ENCODE results near the gene C10orf53. TPM values are rescaled to one million over a fixed set of nuclear protein-coding genes. Genes with fewer than 3 reads are reported as not detected.

Gene C10orf53
- total RNA-seq, 1 donor from 2014 or later: not detected

DNA sequence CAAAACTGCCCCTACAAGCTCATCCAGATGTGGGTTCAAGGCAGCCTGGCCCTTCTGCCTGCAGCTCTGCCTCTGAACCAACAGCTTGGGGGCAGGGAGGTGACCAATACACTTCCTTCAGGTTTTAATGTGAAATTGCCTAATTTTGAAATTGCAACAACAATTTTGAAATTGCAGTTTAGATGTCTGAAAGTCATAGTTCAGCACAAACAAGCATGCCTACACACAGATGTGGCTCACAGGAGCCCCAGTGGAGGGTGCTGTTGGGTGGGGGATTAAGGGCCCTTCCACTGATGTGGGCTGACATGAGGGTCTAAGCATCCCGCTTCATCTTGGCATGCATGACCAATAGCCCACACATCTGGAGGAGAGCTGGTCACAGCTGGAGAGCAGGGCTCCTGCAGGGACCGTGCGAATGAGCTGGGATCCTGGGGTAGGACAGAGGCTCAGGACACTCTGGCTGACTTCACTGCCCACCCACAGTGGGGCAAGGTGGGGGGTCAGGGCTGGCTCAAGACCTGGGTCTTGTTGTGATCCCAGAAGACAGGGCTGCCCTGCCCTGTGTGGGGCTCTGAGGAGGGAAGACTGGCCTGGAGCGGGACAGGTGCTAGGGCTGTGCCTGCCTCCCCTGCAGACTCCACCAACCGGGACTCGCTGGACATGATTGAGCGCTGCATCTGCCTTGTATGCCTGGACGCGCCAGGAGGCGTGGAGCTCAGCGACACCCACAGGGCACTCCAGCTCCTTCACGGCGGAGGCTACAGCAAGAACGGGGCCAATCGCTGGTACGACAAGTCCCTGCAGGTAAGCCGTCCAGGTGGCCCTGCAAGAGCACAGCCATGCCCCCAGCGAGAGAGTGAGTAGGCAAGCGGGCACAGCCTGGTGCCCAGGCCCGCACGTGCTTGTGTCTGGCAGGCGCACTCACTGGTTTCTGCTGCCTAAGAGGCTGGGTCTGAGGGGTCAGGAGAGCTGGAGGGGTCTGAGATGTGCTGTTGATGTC lies 33.3 kb upstream of the C10orf53 start:
- H3K36me3 ChIP-seq (ENCODE audit: control insufficient read depth in 3 of 3, insufficient read depth in 3 of 3, low read length in 3 of 3): no peaks in the 10 kb centered on the region
- peaks cover 30 to 55% (median 43%) of the 10 kb centered on the region in 3 donors for H3K27me3 ChIP-seq (ENCODE audit: control insufficient read depth in 3 of 3, insufficient read depth in 3 of 3, low read length in 3 of 3)
- H3K9ac ChIP-seq (ENCODE audit: low read depth in 1 of 3, low read length in 3 of 3): no peak overlapping the region
- H3K27ac ChIP-seq (ENCODE audit: low read depth, low read length): no peak overlapping the region
- no peaks in the 10 kb centered on the region for H3K9me3 ChIP-seq (ENCODE audit: control insufficient read depth in 3 of 3, low read length in 3 of 3)
- no peaks in the 10 kb centered on the region for H3K4me1 ChIP-seq (ENCODE audit: control insufficient read depth in 3 of 3, insufficient read depth in 3 of 3, low read length in 3 of 3)
- H3K4me3 ChIP-seq (ENCODE audit: low read length in 3 of 3): no peak overlapping the region

- Histone ChIP-seq H3K4me3 (ENCODE audit: low read length in 3 of 3) (no peak overlapping the region), H3K9me3 (ENCODE audit: control insufficient read depth in 3 of 3, low read length in 3 of 3) (no peaks in the 10 kb centered on the region), H3K27ac (ENCODE audit: low read depth, low read length) (no peak overlapping the region), H3K4me1 (ENCODE audit: control insufficient read depth in 3 of 3, insufficient read depth in 3 of 3, low read length in 3 of 3) (no peaks in the 10 kb centered on the region), H3K27me3 (ENCODE audit: control insufficient read depth in 3 of 3, insufficient read depth in 3 of 3, low read length in 3 of 3) (peaks cover 26 to 48% (median 39%) of the 10 kb centered on the region in 3 donors), H3K36me3 (ENCODE audit: control insufficient read depth in 3 of 3, insufficient read depth in 3 of 3, low read length in 3 of 3) (no peaks in the 10 kb centered on the region), H3K9ac (ENCODE audit: low read depth in 1 of 3, low read length in 3 of 3) (no peak overlapping the region)
These were observed 31.9 kb upstream of the C10orf53 start for GRCh38 chr10:49647554-49647953.

DNA sequence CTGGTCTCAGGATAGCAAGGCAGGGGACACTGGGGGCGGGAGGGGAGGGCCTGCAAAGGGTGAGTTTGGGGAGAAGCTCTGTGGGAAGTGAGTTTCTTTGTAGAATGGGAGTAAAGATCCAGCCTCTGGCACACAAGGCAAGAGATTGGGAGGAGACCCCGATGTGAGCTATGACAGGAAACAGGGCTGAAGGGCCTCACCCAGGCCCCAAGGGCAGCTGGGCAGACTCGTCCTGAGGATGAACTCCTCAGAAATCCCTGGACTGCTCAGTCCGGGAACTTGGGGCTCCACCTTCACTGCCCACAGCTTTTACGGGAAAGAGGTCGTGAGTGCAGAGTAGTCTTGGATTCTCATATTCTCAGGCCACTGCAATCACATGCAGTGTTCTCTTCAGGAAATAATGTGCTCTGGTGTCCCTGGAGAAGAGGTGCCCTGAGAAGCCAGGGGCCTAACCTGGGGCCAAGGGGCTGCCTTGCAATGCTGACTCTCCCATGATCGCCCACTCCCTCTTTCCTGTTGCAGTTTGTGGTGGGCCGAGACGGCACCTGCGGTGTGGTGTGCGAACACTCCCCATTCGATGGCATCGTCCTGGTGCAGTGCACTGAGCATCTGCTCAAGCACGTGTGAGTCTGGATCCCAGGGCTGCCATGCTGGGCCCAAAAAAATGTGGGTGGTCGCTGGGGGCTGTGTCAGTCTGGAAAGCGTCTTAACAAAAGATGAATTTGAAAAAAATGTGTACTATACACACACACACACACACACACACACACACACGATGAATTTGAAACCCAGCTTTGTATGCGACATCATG lies 31.3 kb upstream of the C10orf53 start:
- peaks cover 20 to 44% (median 32%) of the 10 kb centered on the region in 3 donors for H3K27me3 ChIP-seq (ENCODE audit: control insufficient read depth in 3 of 3, insufficient read depth in 3 of 3, low read length in 3 of 3)

DNA sequence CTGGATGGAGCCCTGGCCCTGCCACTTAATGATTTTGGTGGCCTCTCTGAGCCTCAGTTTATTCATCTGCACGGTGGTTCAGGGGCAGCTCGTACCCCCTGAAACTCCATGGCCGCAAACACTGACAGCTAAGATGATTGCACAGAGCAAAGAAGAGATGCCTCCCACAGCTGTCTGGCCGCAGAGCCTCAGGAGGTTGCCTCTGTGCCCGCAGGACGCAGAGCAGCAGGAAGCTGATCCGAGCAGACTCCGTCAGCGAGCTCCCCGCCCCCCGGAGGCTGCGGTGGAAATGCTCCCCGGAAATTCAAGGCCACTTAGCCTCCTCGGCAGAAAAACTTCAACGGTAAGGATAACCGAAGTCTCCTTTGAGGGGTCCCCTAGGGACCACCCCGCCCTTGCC lies 30.2 kb upstream of the C10orf53 start:
- Histone ChIP-seq H3K4me3 (ENCODE audit: low read length in 3 of 3) (no peak overlapping the region), H3K27me3 (ENCODE audit: control insufficient read depth in 3 of 3, insufficient read depth in 3 of 3, low read length in 3 of 3) (peaks cover 15 to 34% (median 31%) of the 10 kb centered on the region in 3 donors), H3K36me3 (ENCODE audit: control insufficient read depth in 3 of 3, insufficient read depth in 3 of 3, low read length in 3 of 3) (no peaks in the 10 kb centered on the region), H3K27ac (ENCODE audit: low read depth, low read length) (no peak overlapping the region), H3K9ac (ENCODE audit: low read depth in 1 of 3, low read length in 3 of 3) (no peak overlapping the region), H3K9me3 (ENCODE audit: control insufficient read depth in 3 of 3, low read length in 3 of 3) (no peaks in the 10 kb centered on the region), H3K4me1 (ENCODE audit: control insufficient read depth in 3 of 3, insufficient read depth in 3 of 3, low read length in 3 of 3) (no peaks in the 10 kb centered on the region)

More for the DNA sequence above, 31.3 kb upstream of the C10orf53 start:
- Histone ChIP-seq H3K9ac (ENCODE audit: low read depth in 1 of 3, low read length in 3 of 3) (no peak overlapping the region), H3K9me3 (ENCODE audit: control insufficient read depth in 3 of 3, low read length in 3 of 3) (no peaks in the 10 kb centered on the region), H3K27ac (ENCODE audit: low read depth, low read length) (no peak overlapping the region), H3K4me3 (ENCODE audit: low read length in 3 of 3) (no peak overlapping the region), H3K36me3 (ENCODE audit: control insufficient read depth in 3 of 3, insufficient read depth in 3 of 3, low read length in 3 of 3) (no peaks in the 10 kb centered on the region), H3K4me1 (ENCODE audit: control insufficient read depth in 3 of 3, insufficient read depth in 3 of 3, low read length in 3 of 3) (no peaks in the 10 kb centered on the region)

- Histone ChIP-seq H3K27me3 (ENCODE audit: control insufficient read depth in 3 of 3, insufficient read depth in 3 of 3, low read length in 3 of 3) (peaks cover 17 to 32% (median 29%) of the 10 kb centered on the region in 3 donors), H3K4me3 (ENCODE audit: low read length in 3 of 3) (no peak overlapping the region), H3K4me1 (ENCODE audit: control insufficient read depth in 3 of 3, insufficient read depth in 3 of 3, low read length in 3 of 3) (no peaks in the 10 kb centered on the region)
These were observed 29.3 kb upstream of the C10orf53 start for GRCh38 chr10:49649936-49650723.

DNA sequence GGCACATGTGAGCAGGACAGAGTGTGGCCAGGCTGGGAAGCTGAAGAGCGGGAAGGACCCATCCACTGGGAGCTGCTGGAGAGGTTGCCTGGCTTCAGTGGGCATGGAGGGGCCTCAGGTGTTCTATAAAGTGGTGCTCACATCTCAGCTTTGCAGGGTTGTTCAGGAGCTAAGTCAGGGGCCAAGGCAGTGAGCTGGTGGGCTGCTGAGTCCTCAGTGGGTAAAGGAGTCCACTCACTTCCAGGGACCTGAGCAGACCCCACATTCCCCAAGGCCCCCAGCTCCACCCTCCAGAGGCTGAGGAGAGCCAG lies 28.8 kb upstream of the C10orf53 start:
- no peak overlapping the region for H3K9ac ChIP-seq (ENCODE audit: low read depth in 1 of 3, low read length in 3 of 3)

More at GRCh38 chr10:49649936-49650723, 29.3 kb upstream of the C10orf53 start:
- Histone ChIP-seq H3K27ac (ENCODE audit: low read depth, low read length) (no peak overlapping the region), H3K36me3 (ENCODE audit: control insufficient read depth in 3 of 3, insufficient read depth in 3 of 3, low read length in 3 of 3) (no peaks in the 10 kb centered on the region), H3K9me3 (ENCODE audit: control insufficient read depth in 3 of 3, low read length in 3 of 3) (no peaks in the 10 kb centered on the region), H3K9ac (ENCODE audit: low read depth in 1 of 3, low read length in 3 of 3) (no peak overlapping the region)

DNA sequence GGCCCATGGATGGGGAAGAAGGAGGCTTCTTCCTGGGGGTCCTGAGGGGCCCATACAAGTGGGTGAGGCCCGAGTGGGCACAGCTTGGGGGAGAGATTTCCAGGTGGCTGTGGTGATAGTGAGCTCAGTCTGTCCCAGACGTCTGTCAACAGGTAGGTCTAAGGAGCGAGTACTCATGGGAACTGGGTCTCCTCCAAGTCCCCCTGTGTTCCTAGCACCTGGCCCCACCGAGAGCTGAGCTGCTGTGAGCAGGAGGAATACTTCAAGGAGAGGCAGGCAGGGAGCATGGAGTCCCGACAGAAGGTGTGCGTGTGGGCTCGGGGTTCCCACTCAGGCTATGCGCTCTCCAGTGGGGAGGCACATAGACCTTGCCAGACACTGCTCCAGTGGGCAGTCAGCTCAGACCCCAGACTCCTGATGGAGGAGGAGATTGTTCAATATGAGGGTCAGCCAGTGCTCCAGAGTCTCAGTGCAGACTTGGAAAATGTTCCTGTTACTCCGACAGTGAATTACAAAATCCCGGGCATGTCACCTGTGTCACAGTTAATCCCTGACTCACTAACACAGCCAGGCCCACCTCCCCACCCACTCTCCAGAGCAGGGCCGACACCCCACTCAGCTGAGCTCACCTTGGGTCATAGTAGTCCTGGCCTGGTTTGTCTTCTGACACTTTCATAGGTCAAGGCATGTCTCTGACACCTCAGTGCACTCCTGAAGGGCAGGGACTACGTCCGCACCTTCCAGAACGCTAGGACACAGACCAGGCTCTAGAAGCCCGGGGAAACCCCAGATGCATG lies 28.2 kb upstream of the C10orf53 start:
- Histone ChIP-seq H3K27ac (ENCODE audit: low read depth, low read length) (no peak overlapping the region), H3K9me3 (ENCODE audit: control insufficient read depth in 3 of 3, low read length in 3 of 3) (no peaks in the 10 kb centered on the region), H3K4me3 (ENCODE audit: low read length in 3 of 3) (no peak overlapping the region), H3K9ac (ENCODE audit: low read depth in 1 of 3, low read length in 3 of 3) (no peak overlapping the region), H3K27me3 (ENCODE audit: control insufficient read depth in 3 of 3, insufficient read depth in 3 of 3, low read length in 3 of 3) (peaks cover 17 to 23% (median 20%) of the 10 kb centered on the region in 3 donors), H3K36me3 (ENCODE audit: control insufficient read depth in 3 of 3, insufficient read depth in 3 of 3, low read length in 3 of 3) (no peaks in the 10 kb centered on the region), H3K4me1 (ENCODE audit: control insufficient read depth in 3 of 3, insufficient read depth in 3 of 3, low read length in 3 of 3) (no peaks in the 10 kb centered on the region)

More for the DNA sequence above, 28.8 kb upstream of the C10orf53 start:
- no peaks in the 10 kb centered on the region for H3K9me3 ChIP-seq (ENCODE audit: control insufficient read depth in 3 of 3, low read length in 3 of 3)
- no peak overlapping the region for H3K27ac ChIP-seq (ENCODE audit: low read depth, low read length)
- H3K4me3 ChIP-seq (ENCODE audit: low read length in 3 of 3): no peak overlapping the region
- H3K36me3 ChIP-seq (ENCODE audit: control insufficient read depth in 3 of 3, insufficient read depth in 3 of 3, low read length in 3 of 3): no peaks in the 10 kb centered on the region
- H3K27me3 ChIP-seq (ENCODE audit: control insufficient read depth in 3 of 3, insufficient read depth in 3 of 3, low read length in 3 of 3): peaks cover 17 to 28% (median 24%) of the 10 kb centered on the region in 3 donors
- H3K4me1 ChIP-seq (ENCODE audit: control insufficient read depth in 3 of 3, insufficient read depth in 3 of 3, low read length in 3 of 3): no peaks in the 10 kb centered on the region

GRCh38 chr10:49651917-49652316 lies 27.5 kb upstream of the C10orf53 start:
- Histone ChIP-seq H3K27me3 (ENCODE audit: control insufficient read depth in 3 of 3, insufficient read depth in 3 of 3, low read length in 3 of 3) (peaks cover 17 to 20% (median 19%) of the 10 kb centered on the region in 3 donors), H3K36me3 (ENCODE audit: control insufficient read depth in 3 of 3, insufficient read depth in 3 of 3, low read length in 3 of 3) (no peaks in the 10 kb centered on the region), H3K4me1 (ENCODE audit: control insufficient read depth in 3 of 3, insufficient read depth in 3 of 3, low read length in 3 of 3) (no peaks in the 10 kb centered on the region), H3K27ac (ENCODE audit: low read depth, low read length) (no peak overlapping the region), H3K9ac (ENCODE audit: low read depth in 1 of 3, low read length in 3 of 3) (no peak overlapping the region), H3K4me3 (ENCODE audit: low read length in 3 of 3) (no peak overlapping the region), H3K9me3 (ENCODE audit: control insufficient read depth in 3 of 3, low read length in 3 of 3) (no peaks in the 10 kb centered on the region)
